Measurements from ENCODE around the gene NEDD4L.
A peak's percentile ranks its signal among the peaks of the same experiment; 100 is the strongest.

- TF ChIP-seq CTCF (conservative IDR thresholded peaks at IDR 0.05 in 1 of 2, IDR thresholded peaks at IDR 0.05 in 1 of 2; ENCODE audit: extremely low read depth in 1 of 2, insufficient read depth in 1 of 2, low read depth in 1 of 2, low read length in 2 of 2) = peak; percentile 11 to 16
- TF ChIP-seq EZH2 (IDR thresholded peaks at IDR 0.05; ENCODE audit: borderline replicate concordance, low read length) = no peak
These were observed 44.1 kb downstream of the NEDD4L start for GRCh38 chr18:58087928-58088690.
